ENCODE results near the gene CCDC90B. TPM values are rescaled to one million over a fixed set of nuclear protein-coding genes. Genes with fewer than 3 reads are reported as not detected.

Gene CCDC90B
- total and polyA plus RNA-seq, 4 donors, result 18.8 to 40.5 (median 28.1) TPM

GRCh38 chr11:83255366-83255765 lies 30.8 kb downstream of the CCDC90B start:
- TF ChIP-seq GABPA (IDR thresholded peaks at IDR 0.05 in 1 of 2, conservative IDR thresholded peaks at IDR 0.05 in 1 of 2), result no peak
- TF ChIP-seq FOXA2 (IDR thresholded peaks at IDR 0.05), result no peak
- Histone ChIP-seq H3K9me3 (ENCODE audit: control insufficient read depth in 4 of 4, low read length in 3 of 4) (no peaks in the 10 kb centered on the region), H3K36me3 (ENCODE audit: control insufficient read depth in 4 of 4, insufficient read depth in 3 of 4, low read depth in 1 of 4, low read length in 3 of 4) (peaks cover 0 to 24% (median 6%) of the 10 kb centered on the region in 4 donors), H3K4me1 (ENCODE audit: control insufficient read depth in 4 of 4, insufficient read depth in 4 of 4, low read length in 3 of 4) (peaks cover 3 to 21% (median 13%) of the 10 kb centered on the region in 4 donors), H3K27ac (ENCODE audit: low read depth in 1 of 2, low read length in 2 of 2) (no peak overlapping the region), H3K9ac (ENCODE audit: low read depth in 1 of 2, low read length in 2 of 2) (no peak overlapping the region), H3K27me3 (ENCODE audit: control insufficient read depth in 4 of 4, insufficient read depth in 4 of 4, low read length in 3 of 4) (no peaks in the 10 kb centered on the region), H3K4me3 (ENCODE audit: low read depth in 1 of 3, low read length in 3 of 3) (no peak overlapping the region)
- DNase-seq (ENCODE audit: low spot score), result no peak
- WGBS, result 93% methylated on average over 3 of the region's 3 CpGs

- Histone ChIP-seq H3K36me3 (ENCODE audit: control insufficient read depth in 4 of 4, insufficient read depth in 3 of 4, low read depth in 1 of 4, low read length in 3 of 4) (peaks cover 0 to 4% (median 2%) of the 10 kb centered on the region in 4 donors), H3K4me1 (ENCODE audit: control insufficient read depth in 4 of 4, insufficient read depth in 4 of 4, low read length in 3 of 4) (peaks cover 3 to 21% (median 13%) of the 10 kb centered on the region in 4 donors), H3K27ac (ENCODE audit: low read depth in 1 of 2, low read length in 2 of 2) (no peak overlapping the region), H3K4me3 (ENCODE audit: low read depth in 1 of 3, low read length in 3 of 3) (no peak overlapping the region), H3K27me3 (ENCODE audit: control insufficient read depth in 4 of 4, insufficient read depth in 4 of 4, low read length in 3 of 4) (no peaks in the 10 kb centered on the region), H3K9me3 (ENCODE audit: control insufficient read depth in 4 of 4, low read length in 3 of 4) (no peaks in the 10 kb centered on the region), H3K9ac (ENCODE audit: low read depth in 1 of 2, low read length in 2 of 2) (no peak overlapping the region)
- TF ChIP-seq YY1 (IDR thresholded peaks at IDR 0.05), result no peak
- no peak for TF ChIP-seq TAF1 (conservative IDR thresholded peaks at IDR 0.05)
- no peak for TF ChIP-seq REST (IDR thresholded peaks at IDR 0.05)
- no peak for TF ChIP-seq MAX (IDR thresholded peaks at IDR 0.05)
- no peak for TF ChIP-seq JUND (IDR thresholded peaks at IDR 0.05)
- peak; percentile 56 for TF ChIP-seq HNF4G (IDR thresholded peaks at IDR 0.05)
- no peak for TF ChIP-seq ATF3 (IDR thresholded peaks at IDR 0.05)
- peak; percentile 65 for TF ChIP-seq NR2F2 (IDR thresholded peaks at IDR 0.05)
- TF ChIP-seq FOXA2 (IDR thresholded peaks at IDR 0.05), result peak; percentile 33
- peak; percentile 85 for TF ChIP-seq SP1 (IDR thresholded peaks at IDR 0.05)
- TF ChIP-seq HNF4A (conservative IDR thresholded peaks at IDR 0.05), result peak; percentile 72 to 86
- TF ChIP-seq FOXA1 (IDR thresholded peaks at IDR 0.05), result no peak
- peak in 1 of 2 donors; percentile 6 for TF ChIP-seq RAD21 (IDR thresholded peaks at IDR 0.05)
- no peak for TF ChIP-seq EGR1 (IDR thresholded peaks at IDR 0.05; ENCODE audit: low read depth in 2 of 2)
- TF ChIP-seq GABPA (IDR thresholded peaks at IDR 0.05 in 1 of 2, conservative IDR thresholded peaks at IDR 0.05 in 1 of 2), result no peak
- TF ChIP-seq RXRA (IDR thresholded peaks at IDR 0.05), result peak; percentile 54 to 73
- no peak for TF ChIP-seq CTCF (IDR thresholded peaks at IDR 0.05; ENCODE audit: low read depth, low read length, missing input control)
- DNase-seq (ENCODE audit: low spot score), result no peak
- 42% methylated on average over 2 of the region's 2 CpGs for WGBS
Measured at GRCh38 chr11:83252941-83253340, 33.2 kb downstream of the CCDC90B start.

All from liver (tissue), 9 donors.